GM23338 (cell line): ENCODE results near the gene ATL2. TPM values are rescaled to one million over a fixed set of nuclear protein-coding genes. Genes with fewer than 3 reads are reported as not detected.
"Not testable (repeated sequence)": the region's sequence is repeated elsewhere in the genome, so short reads cannot be mapped to it uniquely, and the experiment has no call there.

ENCODE experiments used
- ATAC-seq: fragments of 200-7000 bp; cut with Tn5 transposase; 3 replicates; pipeline ENCODE4 v1.9.1; 2020
- DNase-seq: peaks from one replicate; pipeline ENCODE4 v3.0.0-alpha.2; 2015; ENCODE audit warnings: low spot score
- H2AFZ ChIP-seq: fragments of 200-600 bp; sonication (generic); 2 replicates; pipeline ENCODE4 v1.8.0; 2016; ENCODE audit warnings: antibody characterized with exemption, mild to moderate bottlenecking, moderate library complexity
- H3F3A ChIP-seq: fragments of 200-600 bp; sonication (generic); replicated peaks from 2 replicates; pipeline ENCODE4 v1.8.0; 2017; ENCODE audit warnings: antibody characterized with exemption, mixed run types, low read depth
- H3K27ac ChIP-seq: fragments of 200-600 bp; sonication (generic); 2 replicates; pipeline ENCODE4 v1.6.1; 2016; ENCODE audit warnings: low read depth
- H3K27me3 ChIP-seq: fragments of 200-600 bp; sonication (generic); 2 replicates; pipeline ENCODE4 v1.8.0; 2016; ENCODE audit warnings: mild to moderate bottlenecking, mixed run types, moderate library complexity; ENCODE audit not compliant: insufficient read depth
- H3K36me3 ChIP-seq: fragments of 200-600 bp; sonication (generic); 2 replicates; pipeline ENCODE4 v1.8.0; 2016; ENCODE audit warnings: mild to moderate bottlenecking; ENCODE audit not compliant: insufficient read depth
- H3K4me1 ChIP-seq: fragments of 200-600 bp; sonication (generic); 2 replicates; pipeline ENCODE4 v1.8.0; 2016; ENCODE audit warnings: mild to moderate bottlenecking, moderate library complexity; ENCODE audit not compliant: insufficient read depth
- H3K4me2 ChIP-seq: fragments of 200-600 bp; sonication (generic); 2 replicates; pipeline ENCODE4 v1.7.1; 2017; ENCODE audit warnings: mixed run types
- H3K4me3 ChIP-seq: fragments of 200-600 bp; sonication (generic); 2 replicates; pipeline ENCODE4 v1.6.1; 2016; ENCODE audit warnings: mixed run types
- H3K79me2 ChIP-seq: fragments of 200-600 bp; sonication (generic); replicated peaks from 2 replicates; pipeline ENCODE4 v1.8.0; 2017; ENCODE audit warnings: mild to moderate bottlenecking; ENCODE audit not compliant: insufficient read depth
- H3K9me2 ChIP-seq: fragments of 200-600 bp; sonication (generic); 2 replicates; pipeline ENCODE4 v1.8.0; 2017; ENCODE audit not compliant: insufficient read depth
- H4K20me1 ChIP-seq: fragments of 200-600 bp; sonication (generic); replicated peaks from 2 replicates; pipeline ENCODE4 v1.8.0; 2017; ENCODE audit warnings: mild to moderate bottlenecking; ENCODE audit not compliant: insufficient read depth
- H3K27ac Mint-ChIP-seq: 2 replicates; pipeline ENCODE4 v1.8.0; 2020; ENCODE audit warnings: inconsistent platforms, mild to moderate bottlenecking, moderate library complexity, mixed read lengths
- H3K27me3 Mint-ChIP-seq: 3 replicates; pipeline ENCODE4 v1.8.0; 2022; ENCODE audit warnings: low read depth, mild to moderate bottlenecking, moderate library complexity, mixed read lengths, inconsistent platforms; ENCODE audit not compliant: insufficient read depth, poor library complexity
- H3K36me3 Mint-ChIP-seq: 3 replicates; pipeline ENCODE4 v1.8.0; 2021; ENCODE audit warnings: low read depth, mild to moderate bottlenecking, inconsistent platforms, moderate library complexity, mixed read lengths
- H3K4me1 Mint-ChIP-seq: 3 replicates; pipeline ENCODE4 v1.8.0; 2020; ENCODE audit warnings: mild to moderate bottlenecking, inconsistent platforms, mixed read lengths
- H3K4me3 Mint-ChIP-seq: 3 replicates; pipeline ENCODE4 v1.8.0; 2021; ENCODE audit warnings: moderate library complexity, mild to moderate bottlenecking, inconsistent platforms, mixed read lengths
- H3K9me3 Mint-ChIP-seq: 3 replicates; pipeline ENCODE4 v1.8.0; 2020; ENCODE audit warnings: moderate library complexity, mild to moderate bottlenecking, inconsistent platforms, mixed read lengths
- CREB1 ChIP-seq: fragments of 250-450 bp; sonication (Bioruptor Pico); IDR thresholded peaks from 2 replicates; pipeline ENCODE4 v1.5.0; 2020; ENCODE audit warnings: low read depth, mild to moderate bottlenecking, moderate library complexity
- ETS1 ChIP-seq: IDR thresholded peaks from 2 replicates; pipeline ENCODE4 v1.6.1; 2016; ENCODE audit warnings: antibody characterized with exemption
- NANOG ChIP-seq: IDR thresholded peaks from 2 replicates; pipeline ENCODE4 v1.6.1; 2016; ENCODE audit warnings: antibody characterized with exemption, borderline replicate concordance
- STAT1 ChIP-seq: IDR thresholded peaks from one replicate; pipeline ENCODE4 v1.6.1; 2016; ENCODE audit warnings: antibody characterized with exemption; ENCODE audit not compliant: unreplicated experiment
- ZNF331 ChIP-seq: fragments of 250-450 bp; sonication (Bioruptor Pico); IDR thresholded peaks from 2 replicates; pipeline ENCODE4 v1.5.0; 2020; ENCODE audit warnings: low read depth, mild to moderate bottlenecking, moderate library complexity
- polyA plus RNA-seq: library from polyadenylated mRNA; unstranded; fragments of >200 nt; fragmentation: Nextera tagmentation; extraction: Ambion mirVana; gene quantifications from 2 replicates; pipeline ENCODE4 v1.2.1, GENCODE V29; 2016
- total RNA-seq: library from RNA; depleted of rRNA; stranded (reverse); fragments of >200 nt; shearing (Covaris generic); gene quantifications from 2 replicates; pipeline ENCODE4 v1.2.3, GENCODE V29; 2014
- TF ChIP-seq, protein P1 (sequence below): fragments of 250-450 bp; sonication (Bioruptor Pico); IDR thresholded peaks from 2 replicates; pipeline ENCODE4 v1.5.0; 2020; ENCODE audit warnings: mild to moderate bottlenecking, moderate library complexity

ATL2 gene
- total and polyA plus RNA-seq, 2 experiments from 2014 or later = 30.2 to 140 TPM

DNA sequence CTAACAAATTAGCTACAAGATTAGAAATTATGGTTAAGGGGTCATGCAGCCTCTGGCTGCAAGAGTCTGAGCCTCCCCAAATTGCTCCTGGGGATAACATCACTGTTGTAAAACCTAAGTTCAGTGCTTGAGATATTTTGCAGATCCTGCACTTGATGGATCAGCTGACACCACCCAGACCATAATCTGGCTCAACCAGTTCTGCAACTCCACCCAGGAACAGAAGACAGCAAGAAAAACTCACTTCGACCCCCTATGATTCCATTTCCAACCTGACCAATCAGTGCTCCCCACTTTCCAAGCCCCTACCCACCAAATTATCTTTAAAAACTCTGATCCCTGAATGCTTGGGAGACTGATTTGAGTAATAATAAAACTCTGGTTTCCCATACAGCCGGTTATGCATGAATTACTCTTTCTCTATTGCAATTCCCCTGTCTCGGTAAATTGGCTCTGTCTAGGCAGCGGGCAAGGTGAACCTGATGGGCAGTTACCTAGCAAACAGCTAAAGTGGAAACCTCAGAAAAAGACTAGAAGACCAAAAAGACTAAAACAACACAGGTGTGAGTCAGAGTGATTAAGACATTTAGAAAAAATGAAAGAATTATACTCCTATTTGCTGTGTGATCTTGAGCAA, 35.3 kb upstream of the ATL2 start:
- H4K20me1 ChIP-seq, H3K27me3 ChIP-seq, H3K9me2 ChIP-seq, ATAC-seq, H2AFZ ChIP-seq, H3K4me3 ChIP-seq, H3K27ac ChIP-seq, H3K4me3 Mint-ChIP-seq, H3K4me2 ChIP-seq, H3K27ac Mint-ChIP-seq, DNase-seq, H3K36me3 ChIP-seq, H3K79me2 ChIP-seq, H3K27me3 Mint-ChIP-seq, H3F3A ChIP-seq: not testable (repeated sequence)
- peaks cover 15% of the 10 kb centered on the region; the same call in 1 of the 2 replicates for H3K4me1 ChIP-seq
- peaks cover 18% of the 10 kb centered on the region for H3K4me1 Mint-ChIP-seq
- H3K36me3 Mint-ChIP-seq = peaks cover 26% of the 10 kb centered on the region
- H3K9me3 Mint-ChIP-seq = peaks cover 31% of the 10 kb centered on the region

GRCh38 chr2:38409156-38410102, 32.4 kb upstream of the ATL2 start:
- Mint-ChIP-seq H3K4me1 (peaks cover 32% of the 10 kb centered on the region), H3K36me3 (peaks cover 44% of the 10 kb centered on the region), H3K27ac (no peak overlapping the region), H3K27me3 (peaks cover 6% of the 10 kb centered on the region), H3K9me3 (peaks cover 51% of the 10 kb centered on the region), H3K4me3 (no peak overlapping the region; the same call in 2 of the 3 replicates)
- Histone ChIP-seq H3K4me3 (no peak overlapping the region), H3K27ac (no peak overlapping the region), H3K79me2 (no peaks in the 10 kb centered on the region), H3K4me2 (no peak overlapping the region), H4K20me1 (no peaks in the 10 kb centered on the region), H3K9me2 (peaks cover 3% of the 10 kb centered on the region; the same call in 1 of the 2 replicates), H2AFZ (peak overlapping the region; percentile 72), H3F3A (no peaks in the 10 kb centered on the region), H3K36me3 (peaks cover 10% of the 10 kb centered on the region; the same call in 1 of the 2 replicates), H3K27me3 (no peaks in the 10 kb centered on the region), H3K4me1 (peaks cover 20% of the 10 kb centered on the region; the same call in 1 of the 2 replicates)
- DNase-seq = no peak
- ATAC-seq = peak; percentile 35; the same call in 2 of the 3 replicates
- no peak for TF ChIP-seq STAT1
- TF ChIP-seq ETS1 = no peak

DNA sequence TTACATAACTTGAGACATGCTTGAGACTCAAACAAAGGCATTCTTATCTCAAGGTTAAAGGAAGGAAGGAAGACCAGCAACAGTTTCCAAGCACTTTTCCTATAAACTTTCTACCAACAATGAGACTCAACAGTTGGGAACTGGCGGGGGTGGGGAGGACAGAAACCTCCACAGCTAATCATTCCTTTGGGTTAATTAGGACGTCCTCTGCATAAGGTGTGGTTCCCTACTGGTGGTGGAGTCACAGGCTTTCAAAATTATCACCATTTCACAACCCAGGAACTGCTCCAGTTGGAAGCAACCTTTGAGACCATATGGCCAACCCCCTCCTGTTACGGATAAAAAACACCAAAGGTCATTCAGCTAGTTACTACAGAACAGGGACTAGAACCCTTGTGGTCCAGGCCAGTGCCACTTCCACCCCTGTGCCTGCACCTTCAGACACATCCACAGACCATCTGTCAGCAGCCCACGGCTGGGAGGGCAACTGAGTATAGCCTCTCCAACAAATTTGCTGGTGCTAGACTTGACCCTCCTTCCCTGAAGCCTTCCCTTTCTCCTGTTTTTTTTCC, 30.1 kb upstream of the ATL2 start:
- no peaks in the 10 kb centered on the region for H3K27me3 ChIP-seq
- H3K27me3 Mint-ChIP-seq = peaks cover 6% of the 10 kb centered on the region
- H2AFZ ChIP-seq = peak overlapping the region; percentile 0; the same call in 1 of the 2 replicates
- peaks cover 3% of the 10 kb centered on the region; the same call in 1 of the 2 replicates for H3K9me2 ChIP-seq
- no peak overlapping the region for H3K4me3 Mint-ChIP-seq
- H3F3A ChIP-seq = no peaks in the 10 kb centered on the region
- H3K4me1 ChIP-seq = peaks cover 20% of the 10 kb centered on the region; the same call in 1 of the 2 replicates
- ATAC-seq = peak; percentile 53
- no peak overlapping the region for H3K4me3 ChIP-seq
- peaks cover 32% of the 10 kb centered on the region for H3K4me1 Mint-ChIP-seq
- peaks cover 31% of the 10 kb centered on the region for H3K36me3 Mint-ChIP-seq
- no peaks in the 10 kb centered on the region for H3K79me2 ChIP-seq
- H3K36me3 ChIP-seq = peaks cover 10% of the 10 kb centered on the region; the same call in 1 of the 2 replicates
- no peak for DNase-seq
- no peak overlapping the region for H3K27ac ChIP-seq
- no peaks in the 10 kb centered on the region for H4K20me1 ChIP-seq
- peak overlapping the region; percentile 63; the same call in 1 of the 2 replicates for H3K27ac Mint-ChIP-seq
- H3K4me2 ChIP-seq = no peak overlapping the region
- TF ChIP-seq, protein P1, sequence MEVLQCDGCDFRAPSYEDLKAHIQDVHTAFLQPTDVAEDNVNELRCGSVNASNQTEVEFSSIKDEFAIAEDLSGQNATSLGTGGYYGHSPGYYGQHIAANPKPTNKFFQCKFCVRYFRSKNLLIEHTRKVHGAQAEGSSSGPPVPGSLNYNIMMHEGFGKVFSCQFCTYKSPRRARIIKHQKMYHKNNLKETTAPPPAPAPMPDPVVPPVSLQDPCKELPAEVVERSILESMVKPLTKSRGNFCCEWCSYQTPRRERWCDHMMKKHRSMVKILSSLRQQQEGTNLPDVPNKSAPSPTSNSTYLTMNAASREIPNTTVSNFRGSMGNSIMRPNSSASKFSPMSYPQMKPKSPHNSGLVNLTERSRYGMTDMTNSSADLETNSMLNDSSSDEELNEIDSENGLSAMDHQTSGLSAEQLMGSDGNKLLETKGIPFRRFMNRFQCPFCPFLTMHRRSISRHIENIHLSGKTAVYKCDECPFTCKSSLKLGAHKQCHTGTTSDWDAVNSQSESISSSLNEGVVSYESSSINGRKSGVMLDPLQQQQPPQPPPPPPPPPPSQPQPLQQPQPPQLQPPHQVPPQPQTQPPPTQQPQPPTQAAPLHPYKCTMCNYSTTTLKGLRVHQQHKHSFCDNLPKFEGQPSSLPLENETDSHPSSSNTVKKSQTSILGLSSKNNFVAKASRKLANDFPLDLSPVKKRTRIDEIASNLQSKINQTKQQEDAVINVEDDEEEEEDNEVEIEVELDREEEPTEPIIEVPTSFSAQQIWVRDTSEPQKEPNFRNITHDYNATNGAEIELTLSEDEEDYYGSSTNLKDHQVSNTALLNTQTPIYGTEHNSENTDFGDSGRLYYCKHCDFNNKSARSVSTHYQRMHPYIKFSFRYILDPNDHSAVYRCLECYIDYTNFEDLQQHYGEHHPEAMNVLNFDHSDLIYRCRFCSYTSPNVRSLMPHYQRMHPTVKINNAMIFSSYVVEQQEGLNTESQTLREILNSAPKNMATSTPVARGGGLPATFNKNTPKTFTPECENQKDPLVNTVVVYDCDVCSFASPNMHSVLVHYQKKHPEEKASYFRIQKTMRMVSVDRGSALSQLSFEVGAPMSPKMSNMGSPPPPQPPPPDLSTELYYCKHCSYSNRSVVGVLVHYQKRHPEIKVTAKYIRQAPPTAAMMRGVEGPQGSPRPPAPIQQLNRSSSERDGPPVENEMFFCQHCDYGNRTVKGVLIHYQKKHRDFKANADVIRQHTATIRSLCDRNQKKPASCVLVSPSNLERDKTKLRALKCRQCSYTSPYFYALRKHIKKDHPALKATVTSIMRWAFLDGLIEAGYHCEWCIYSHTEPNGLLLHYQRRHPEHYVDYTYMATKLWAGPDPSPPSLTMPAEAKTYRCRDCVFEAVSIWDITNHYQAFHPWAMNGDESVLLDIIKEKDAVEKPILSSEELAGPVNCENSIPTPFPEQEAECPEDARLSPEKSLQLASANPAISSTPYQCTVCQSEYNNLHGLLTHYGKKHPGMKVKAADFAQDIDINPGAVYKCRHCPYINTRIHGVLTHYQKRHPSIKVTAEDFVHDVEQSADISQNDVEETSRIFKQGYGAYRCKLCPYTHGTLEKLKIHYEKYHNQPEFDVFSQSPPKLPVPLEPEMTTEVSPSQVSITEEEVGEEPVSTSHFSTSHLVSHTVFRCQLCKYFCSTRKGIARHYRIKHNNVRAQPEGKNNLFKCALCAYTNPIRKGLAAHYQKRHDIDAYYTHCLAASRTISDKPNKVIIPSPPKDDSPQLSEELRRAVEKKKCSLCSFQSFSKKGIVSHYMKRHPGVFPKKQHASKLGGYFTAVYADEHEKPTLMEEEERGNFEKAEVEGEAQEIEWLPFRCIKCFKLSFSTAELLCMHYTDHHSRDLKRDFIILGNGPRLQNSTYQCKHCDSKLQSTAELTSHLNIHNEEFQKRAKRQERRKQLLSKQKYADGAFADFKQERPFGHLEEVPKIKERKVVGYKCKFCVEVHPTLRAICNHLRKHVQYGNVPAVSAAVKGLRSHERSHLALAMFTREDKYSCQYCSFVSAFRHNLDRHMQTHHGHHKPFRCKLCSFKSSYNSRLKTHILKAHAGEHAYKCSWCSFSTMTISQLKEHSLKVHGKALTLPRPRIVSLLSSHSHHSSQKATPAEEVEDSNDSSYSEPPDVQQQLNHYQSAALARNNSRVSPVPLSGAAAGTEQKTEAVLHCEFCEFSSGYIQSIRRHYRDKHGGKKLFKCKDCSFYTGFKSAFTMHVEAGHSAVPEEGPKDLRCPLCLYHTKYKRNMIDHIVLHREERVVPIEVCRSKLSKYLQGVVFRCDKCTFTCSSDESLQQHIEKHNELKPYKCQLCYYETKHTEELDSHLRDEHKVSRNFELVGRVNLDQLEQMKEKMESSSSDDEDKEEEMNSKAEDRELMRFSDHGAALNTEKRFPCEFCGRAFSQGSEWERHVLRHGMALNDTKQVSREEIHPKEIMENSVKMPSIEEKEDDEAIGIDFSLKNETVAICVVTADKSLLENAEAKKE = no peak
- TF ChIP-seq NANOG = no peak
- TF ChIP-seq CREB1 = no peak
- no peak for TF ChIP-seq ZNF331
- peaks cover 44% of the 10 kb centered on the region for H3K9me3 Mint-ChIP-seq
